Activated T-cell treated with anti-CD3 and anti-CD28 coated beads, Interleukin-2, amount 50 U/mL, for 48 hours (primary cell): ENCODE data around the gene USP5.

Experiments
- DNase-seq, 2 experiments: peaks; one replicate each; pipeline ENCODE4 v3.0.0-alpha.2; 2020

The USP5 gene, protein sequence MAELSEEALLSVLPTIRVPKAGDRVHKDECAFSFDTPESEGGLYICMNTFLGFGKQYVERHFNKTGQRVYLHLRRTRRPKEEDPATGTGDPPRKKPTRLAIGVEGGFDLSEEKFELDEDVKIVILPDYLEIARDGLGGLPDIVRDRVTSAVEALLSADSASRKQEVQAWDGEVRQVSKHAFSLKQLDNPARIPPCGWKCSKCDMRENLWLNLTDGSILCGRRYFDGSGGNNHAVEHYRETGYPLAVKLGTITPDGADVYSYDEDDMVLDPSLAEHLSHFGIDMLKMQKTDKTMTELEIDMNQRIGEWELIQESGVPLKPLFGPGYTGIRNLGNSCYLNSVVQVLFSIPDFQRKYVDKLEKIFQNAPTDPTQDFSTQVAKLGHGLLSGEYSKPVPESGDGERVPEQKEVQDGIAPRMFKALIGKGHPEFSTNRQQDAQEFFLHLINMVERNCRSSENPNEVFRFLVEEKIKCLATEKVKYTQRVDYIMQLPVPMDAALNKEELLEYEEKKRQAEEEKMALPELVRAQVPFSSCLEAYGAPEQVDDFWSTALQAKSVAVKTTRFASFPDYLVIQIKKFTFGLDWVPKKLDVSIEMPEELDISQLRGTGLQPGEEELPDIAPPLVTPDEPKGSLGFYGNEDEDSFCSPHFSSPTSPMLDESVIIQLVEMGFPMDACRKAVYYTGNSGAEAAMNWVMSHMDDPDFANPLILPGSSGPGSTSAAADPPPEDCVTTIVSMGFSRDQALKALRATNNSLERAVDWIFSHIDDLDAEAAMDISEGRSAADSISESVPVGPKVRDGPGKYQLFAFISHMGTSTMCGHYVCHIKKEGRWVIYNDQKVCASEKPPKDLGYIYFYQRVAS

GRCh38 chr12:6851921-6852650, at the start of gene USP5:
TSS of gene USP5 (plus strand) at chr12:6852150. CDS start at chr12:6852180, 30 bp downstream.
- peak; percentile 98 for DNase-seq

GRCh38 chr12:6807170-6807569, 44.8 kb upstream of the USP5 start:
- DNase-seq: no peak

DNA sequence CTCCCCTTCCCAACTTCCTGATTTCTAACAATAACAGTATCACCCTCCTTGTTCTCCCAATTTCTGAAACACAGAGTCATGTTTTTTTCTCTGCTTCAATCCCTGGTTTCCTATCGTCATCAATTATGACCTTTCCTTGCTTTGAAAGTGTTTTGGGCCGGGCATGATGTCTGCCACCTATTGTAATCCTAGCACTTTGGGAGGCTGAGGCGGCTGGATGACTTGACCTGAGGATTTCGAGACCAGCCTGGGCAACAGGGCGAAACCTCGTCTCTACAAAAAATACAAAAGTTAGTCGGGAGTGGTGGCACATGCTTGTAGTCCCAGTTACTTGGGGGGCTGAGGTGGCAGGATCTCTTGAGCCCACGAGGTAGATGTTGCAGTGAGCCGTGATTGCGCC, 42.9 kb upstream of the USP5 start:
- DNase-seq: no peak

DNA sequence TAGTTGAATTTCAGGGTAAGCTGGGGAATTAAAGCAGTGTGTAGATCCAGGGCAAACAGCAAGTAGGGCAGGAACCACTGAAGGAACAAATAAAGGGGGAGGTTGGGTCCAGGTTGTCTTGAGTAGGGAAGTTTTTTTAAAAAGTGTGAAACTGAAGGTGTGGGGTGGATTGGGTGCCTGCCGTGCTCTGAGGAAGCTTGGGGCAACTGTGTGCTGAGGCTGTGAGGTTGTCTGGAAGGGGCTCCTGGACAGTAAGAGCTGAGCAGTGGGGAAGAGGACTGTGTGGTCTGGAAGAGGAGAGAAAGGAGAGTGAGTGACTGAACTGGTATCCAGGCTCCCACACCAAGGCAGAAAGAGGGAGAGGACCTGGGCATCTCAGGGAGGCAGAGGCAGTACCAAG, 41.2 kb upstream of the USP5 start:
- no peak for DNase-seq

DNA sequence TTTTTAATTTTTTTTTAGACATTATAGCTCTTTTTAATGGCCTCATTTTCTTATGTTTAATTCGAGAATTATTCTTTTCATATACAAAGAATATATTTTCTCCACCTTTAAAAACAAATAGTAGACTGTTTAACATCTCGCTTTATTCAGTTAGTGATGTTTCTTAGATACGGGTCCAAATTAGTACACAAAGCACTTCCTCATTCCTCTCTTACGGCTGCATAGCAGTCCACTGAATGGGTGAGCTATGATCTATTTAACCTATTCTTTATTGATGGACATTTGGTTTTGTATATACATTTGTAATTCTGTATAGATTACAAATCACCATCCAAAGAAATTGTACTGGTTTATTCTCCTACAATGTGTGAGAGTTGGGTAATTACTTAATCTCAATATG, 38.6 kb upstream of the USP5 start:
- DNase-seq: no peak

DNA sequence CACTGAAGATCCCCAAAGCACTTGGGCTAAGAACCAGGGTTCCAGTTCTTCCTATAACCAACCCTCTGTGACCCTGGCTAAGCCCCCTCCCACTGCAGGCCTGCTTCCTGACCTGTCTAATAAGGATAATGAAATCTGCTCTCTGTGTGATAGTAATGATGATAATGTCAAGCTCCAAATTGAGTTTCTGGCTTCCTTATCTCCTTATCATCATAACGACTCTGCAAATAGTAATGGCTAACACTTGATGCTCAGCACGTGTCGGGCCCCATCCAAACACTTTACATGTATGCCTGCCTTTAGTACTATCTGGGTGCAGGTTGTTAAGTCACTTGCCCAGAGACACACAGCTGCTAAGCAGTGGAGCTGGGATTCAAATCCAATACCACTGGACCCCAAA, 35.4 kb upstream of the USP5 start:
- no peak for DNase-seq

- no peak for DNase-seq
These were observed 34.9 kb upstream of the USP5 start for GRCh38 chr12:6817098-6817497.

- DNase-seq: no peak
These were observed 34.2 kb upstream of the USP5 start for GRCh38 chr12:6817662-6818157.

DNA sequence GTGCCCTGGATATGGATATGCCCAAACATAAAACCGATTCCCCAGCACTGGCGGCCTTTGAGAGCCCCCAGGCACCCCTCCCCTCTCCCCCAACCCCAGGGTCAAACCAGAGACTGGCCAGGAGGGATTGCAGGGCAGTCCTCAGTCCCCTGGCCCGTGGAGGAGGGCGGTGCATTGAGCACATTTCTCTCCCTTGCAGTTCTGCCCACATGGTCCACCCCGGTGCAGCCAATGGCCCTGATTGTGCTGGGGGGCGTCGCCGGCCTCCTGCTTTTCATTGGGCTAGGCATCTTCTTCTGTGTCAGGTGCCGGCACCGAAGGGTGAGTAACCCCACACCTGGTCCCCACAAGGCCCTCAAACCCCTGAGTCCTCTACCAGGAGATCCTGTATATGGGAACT, 33.7 kb upstream of the USP5 start:
- no peak for DNase-seq

DNA sequence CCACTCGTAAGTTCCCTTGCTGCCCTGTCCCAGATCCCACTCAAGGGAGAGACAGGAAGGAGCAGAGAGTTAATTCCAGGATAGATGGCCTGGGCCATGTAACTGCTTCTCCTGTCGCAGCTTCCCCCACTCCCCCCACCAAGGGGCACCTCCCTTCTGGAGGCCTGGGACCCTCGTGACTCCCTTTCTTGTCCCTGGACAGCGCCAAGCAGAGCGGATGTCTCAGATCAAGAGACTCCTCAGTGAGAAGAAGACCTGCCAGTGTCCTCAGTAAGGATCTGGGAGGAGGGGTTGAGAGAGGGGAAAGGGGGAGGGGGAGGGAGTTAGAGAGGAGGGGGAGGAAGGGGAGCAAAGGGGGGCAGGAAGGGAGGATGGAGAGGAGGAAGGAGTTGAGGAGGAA, 33.3 kb upstream of the USP5 start:
- DNase-seq: no peak

GRCh38 chr12:6819106-6820030, 32.6 kb upstream of the USP5 start:
- no peak for DNase-seq

DNA sequence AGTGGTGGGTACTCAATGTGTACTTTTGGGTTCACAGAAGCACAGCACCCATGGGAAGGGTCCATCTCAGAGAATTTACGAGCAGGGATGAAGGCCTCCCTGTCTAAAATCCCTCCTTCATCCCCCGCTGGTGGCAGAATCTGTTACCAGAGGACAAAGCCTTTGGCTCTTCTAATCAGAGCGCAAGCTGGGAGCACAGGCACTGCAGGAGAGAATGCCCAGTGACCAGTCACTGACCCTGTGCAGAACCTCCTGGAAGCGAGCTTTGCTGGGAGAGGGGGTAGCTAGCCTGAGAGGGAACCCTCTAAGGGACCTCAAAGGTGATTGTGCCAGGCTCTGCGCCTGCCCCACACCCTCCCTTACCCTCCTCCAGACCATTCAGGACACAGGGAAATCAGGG, 31.8 kb upstream of the USP5 start:
- DNase-seq: no peak

GRCh38 chr12:6821591-6822425, 30.1 kb upstream of the USP5 start, which contains the start of gene GPR162:
TSS of gene GPR162 (plus strand) at chr12:6821821. CDS start at chr12:6823899, 2,078 bp downstream.
- no peak for DNase-seq

- DNase-seq: no peak
These were observed 29.4 kb upstream of the USP5 start for GRCh38 chr12:6822426-6823135.

DNA sequence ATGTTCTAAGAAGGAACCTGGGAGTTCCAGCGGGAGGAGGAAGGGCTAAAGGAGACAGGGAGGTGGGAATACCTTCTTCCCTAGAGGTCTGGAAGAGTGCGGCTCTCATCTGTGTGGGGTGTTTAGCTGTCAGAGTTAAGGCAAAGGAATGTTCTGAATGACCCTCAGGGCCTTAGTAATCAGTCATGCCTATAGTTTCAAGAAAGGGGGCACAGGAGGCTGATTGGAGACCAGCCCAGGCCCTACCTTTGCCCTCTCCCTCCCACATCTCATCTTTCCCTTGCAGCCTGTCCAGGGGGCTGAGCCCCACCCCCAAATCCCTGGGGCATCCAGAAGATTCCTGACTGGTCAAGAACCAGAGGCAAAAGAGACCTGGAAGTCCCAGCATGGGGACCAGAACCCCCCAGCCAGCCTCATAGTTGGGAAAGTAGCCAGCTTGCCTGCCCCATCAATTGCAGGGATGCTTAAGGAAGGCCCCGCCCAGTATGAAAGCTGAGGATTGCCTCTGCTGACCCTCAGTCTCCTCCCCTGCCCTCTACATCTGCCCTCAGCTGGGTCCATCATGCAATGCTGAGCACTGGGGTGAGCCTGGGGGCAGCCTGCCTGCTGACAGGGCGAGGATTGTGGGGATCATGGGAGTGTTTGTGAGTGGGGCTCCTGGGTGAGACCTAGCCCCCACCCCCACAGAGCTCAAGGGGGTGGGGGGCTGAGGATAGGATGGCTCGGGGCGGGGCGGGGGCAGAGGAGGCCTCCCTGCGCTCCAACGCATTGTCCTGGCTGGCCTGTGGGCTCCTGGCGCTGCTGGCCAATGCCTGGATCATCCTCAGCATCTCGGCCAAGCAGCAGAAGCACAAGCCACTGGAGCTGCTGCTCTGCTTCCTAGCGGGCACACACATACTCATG, 28.5 kb upstream of the USP5 start:
- no peak for DNase-seq

GRCh38 chr12:6824085-6824775, 27.7 kb upstream of the USP5 start:
- no peak for DNase-seq

- DNase-seq: no peak
These were observed 27.0 kb upstream of the USP5 start for GRCh38 chr12:6824901-6825381.

DNA sequence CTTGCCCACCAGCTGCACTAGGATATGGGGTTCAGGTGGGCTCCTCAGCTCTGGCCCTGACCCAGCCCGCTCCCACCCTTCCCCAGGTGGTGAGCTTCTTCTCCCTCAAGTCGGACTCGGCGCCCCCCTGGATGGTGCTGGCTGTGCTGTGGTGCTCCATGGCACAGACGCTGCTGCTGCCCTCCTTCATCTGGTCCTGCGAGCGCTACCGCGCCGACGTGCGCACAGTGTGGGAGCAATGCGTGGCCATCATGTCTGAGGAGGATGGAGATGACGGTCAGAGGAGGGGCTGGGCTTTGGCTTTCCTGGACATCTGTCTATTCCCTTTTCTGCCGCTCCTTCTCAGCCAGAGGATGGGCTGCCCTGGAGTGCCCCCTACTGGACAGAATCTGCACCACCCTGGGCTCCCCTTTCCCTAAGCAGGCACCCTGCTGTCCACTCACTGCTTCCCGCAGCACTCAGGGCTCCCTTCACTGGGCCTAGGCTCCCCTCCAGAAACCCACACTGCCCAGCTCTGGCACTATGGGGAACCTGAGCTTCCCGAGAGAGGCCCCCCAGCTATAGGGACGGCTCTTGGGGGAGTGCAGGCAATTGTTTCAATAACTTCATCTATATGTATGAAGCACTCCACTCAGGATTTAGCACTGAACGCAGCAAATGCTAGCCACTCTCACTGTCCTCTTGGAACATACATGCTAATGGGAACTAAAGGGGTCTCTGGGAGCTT, 26.4 kb upstream of the USP5 start:
- peak; percentile 92 for DNase-seq
